RWPE1 (cell line): ENCODE measurements around the gene BSPRY.

Experiments used
- CTCF ChIA-PET: fragments of 350-600 bp; sonication (Branson Sonifier 250); formaldehyde crosslinking; extraction: SDS; loops from one replicate; lab custom pipeline; 2021; lab: Yijun Ruan, JAX
- POLR2A ChIA-PET: fragments of 400-600 bp; formaldehyde crosslinking; extraction: SDS; loops from one replicate; lab custom pipeline; 2020; ENCODE audit warnings: antibody characterized with exemption; ENCODE audit not compliant: low non-redundant PET; lab: Yijun Ruan, JAX
- DNase-seq: peaks from one replicate; pipeline ENCODE4 v3.0.0; 2012; ENCODE audit warnings: low spot score
- H3K27ac ChIP-seq: fragments of 450-650 bp; 2 replicates; pipeline ENCODE4 v1.5.1; 2017
- TF ChIP-seq, protein P1 (sequence below): fragments of 450-650 bp; conservative IDR thresholded peaks from 2 replicates; pipeline ENCODE4 v1.5.1; 2017; ENCODE audit warnings: low read depth, mild to moderate bottlenecking

Gene BSPRY

DNA sequence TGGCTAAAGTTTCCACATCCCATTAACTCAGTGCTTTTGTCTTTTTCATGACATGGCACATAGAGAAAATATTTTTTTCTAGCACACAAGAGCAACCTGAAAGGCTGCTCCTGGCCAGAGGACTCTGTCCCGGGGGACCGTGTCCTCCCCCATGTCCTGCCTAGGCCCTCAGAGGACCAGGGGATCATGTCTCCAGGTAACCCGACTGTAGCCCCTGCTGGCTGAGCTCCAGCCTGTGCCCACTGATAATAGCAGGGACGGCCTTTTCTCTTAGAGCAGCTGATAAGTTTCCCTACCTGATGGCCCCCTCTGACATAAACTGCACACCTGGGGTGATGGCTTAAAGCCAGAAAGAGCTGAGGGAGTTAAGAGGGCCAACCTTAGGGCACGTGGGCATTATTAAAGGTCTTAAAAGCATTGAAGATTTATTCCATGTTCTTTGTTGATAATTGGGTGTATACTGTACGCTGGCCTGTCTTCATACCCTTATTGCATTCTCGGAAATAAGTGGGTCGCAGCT is 21.5 kb downstream of the BSPRY start:
- POLR2A ChIA-PET: interaction anchor here (0.5 to 0.6 kb wide), 2 partner anchors 61 to 811 kb away, joined by 4 to 5 read pairs; no protein-coding TSS in a partner anchor

DNA sequence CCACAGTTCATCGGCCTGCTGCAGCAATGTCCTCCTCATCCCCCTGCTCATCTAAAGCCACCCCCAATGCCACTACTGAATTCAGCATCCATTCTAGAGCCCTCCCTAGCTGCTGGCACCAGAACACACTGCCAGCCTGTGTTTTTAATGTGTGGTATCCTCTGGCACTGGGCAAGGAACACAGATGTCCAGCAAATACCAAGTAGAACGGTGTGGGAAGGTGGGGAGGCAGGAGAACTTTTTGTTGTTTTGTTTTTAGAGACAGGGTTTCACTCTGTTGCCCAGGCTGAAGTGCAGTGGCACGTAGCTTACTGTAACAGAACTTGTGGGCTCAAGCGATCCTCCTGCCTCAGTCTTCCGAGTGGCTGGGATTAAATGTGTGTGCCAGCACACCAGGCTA is 22.7 kb downstream of the BSPRY start:
- POLR2A ChIA-PET: no interaction called here
- CTCF ChIA-PET: no interaction called here

More for the DNA sequence above, 21.5 kb downstream of the BSPRY start:
- CTCF ChIA-PET: interaction anchor here (0.6 kb wide), 1 partner anchor 11 kb away, joined by 4 read pairs; no protein-coding TSS in a partner anchor
- TF ChIP-seq, protein P1, sequence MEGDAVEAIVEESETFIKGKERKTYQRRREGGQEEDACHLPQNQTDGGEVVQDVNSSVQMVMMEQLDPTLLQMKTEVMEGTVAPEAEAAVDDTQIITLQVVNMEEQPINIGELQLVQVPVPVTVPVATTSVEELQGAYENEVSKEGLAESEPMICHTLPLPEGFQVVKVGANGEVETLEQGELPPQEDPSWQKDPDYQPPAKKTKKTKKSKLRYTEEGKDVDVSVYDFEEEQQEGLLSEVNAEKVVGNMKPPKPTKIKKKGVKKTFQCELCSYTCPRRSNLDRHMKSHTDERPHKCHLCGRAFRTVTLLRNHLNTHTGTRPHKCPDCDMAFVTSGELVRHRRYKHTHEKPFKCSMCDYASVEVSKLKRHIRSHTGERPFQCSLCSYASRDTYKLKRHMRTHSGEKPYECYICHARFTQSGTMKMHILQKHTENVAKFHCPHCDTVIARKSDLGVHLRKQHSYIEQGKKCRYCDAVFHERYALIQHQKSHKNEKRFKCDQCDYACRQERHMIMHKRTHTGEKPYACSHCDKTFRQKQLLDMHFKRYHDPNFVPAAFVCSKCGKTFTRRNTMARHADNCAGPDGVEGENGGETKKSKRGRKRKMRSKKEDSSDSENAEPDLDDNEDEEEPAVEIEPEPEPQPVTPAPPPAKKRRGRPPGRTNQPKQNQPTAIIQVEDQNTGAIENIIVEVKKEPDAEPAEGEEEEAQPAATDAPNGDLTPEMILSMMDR: no peak
- DNase-seq: no peak
- H3K27ac ChIP-seq: no peak overlapping the region

DNA sequence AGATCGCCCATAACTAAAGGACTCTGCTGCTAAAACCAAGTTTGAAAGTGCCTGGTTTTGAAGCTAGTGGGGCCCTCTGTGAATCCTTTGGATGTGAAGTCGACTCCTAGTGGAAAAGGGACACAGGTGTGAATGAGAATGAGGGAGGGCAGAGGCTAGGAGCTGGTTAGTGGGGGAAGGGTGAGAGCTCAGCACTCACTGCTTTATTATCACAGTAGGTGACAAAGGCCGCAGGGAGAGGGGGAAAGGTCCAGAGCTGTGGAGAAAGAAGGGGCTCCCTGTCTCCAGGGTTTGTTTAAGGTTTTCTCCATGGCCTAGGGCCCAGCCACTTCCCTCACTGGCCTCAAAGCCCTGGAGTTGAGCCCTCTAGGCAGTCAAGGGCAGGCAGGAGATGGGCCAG is 23.9 kb downstream of the BSPRY start:
- TF ChIP-seq, protein P1: no peak
- DNase-seq: no peak
- ChIA-PET POLR2A (interaction anchor here (0.5 kb wide), 1 partner anchor 35 kb away, joined by 9 read pairs; no protein-coding TSS in a partner anchor), CTCF (interaction anchor here (0.7 kb wide), 1 partner anchor 9 kb away, joined by 9 read pairs; no protein-coding TSS in a partner anchor)
- no peak overlapping the region for H3K27ac ChIP-seq

More for the DNA sequence above, 22.7 kb downstream of the BSPRY start:
- no peak for DNase-seq
- peak overlapping the region; percentile 21 for H3K27ac ChIP-seq
- TF ChIP-seq, protein P1: no peak

DNA sequence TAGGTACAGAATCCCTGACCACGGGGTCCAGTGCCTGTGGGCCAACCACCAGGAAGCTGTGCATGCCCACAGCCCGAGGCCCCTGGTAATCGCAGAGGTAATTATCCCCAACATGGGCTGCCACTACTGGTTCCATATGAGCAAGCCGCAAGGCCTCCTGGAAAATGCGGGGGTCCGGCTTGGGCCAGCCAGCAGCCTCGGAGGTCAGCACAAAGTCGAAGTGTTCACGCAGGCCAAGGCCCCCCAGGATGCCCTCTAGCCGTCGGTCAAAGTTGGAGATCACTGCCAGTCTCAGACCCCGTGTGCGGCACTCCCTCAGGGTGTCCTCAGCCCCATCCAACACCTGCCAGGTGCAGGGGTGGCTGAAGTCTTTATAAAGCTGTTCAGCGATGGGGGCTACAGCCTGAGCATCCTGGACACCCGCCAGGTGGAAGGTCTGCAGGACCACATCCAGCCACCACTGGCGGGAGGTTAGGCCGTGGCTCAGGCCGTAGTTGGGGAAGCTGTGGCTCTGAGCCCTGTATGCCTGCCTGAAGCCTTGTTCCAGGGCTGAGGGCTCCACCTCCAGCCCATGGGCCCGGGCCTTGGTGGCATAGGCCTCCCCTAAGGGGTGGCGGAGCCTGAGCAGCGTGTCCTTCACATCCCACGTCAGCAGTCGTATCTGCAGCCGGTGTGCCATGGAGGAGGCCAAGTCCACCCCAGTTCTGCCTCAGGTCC is 24.5 kb downstream of the BSPRY start:
- DNase-seq: no peak
- TF ChIP-seq, protein P1: no peak
- POLR2A ChIA-PET: interaction anchor here (0.5 kb wide), 1 partner anchor 35 kb away, joined by 9 read pairs; no protein-coding TSS in a partner anchor
- CTCF ChIA-PET: no interaction called here
- peak overlapping the region; percentile 2; the same call in 1 of the 2 replicates for H3K27ac ChIP-seq

DNA sequence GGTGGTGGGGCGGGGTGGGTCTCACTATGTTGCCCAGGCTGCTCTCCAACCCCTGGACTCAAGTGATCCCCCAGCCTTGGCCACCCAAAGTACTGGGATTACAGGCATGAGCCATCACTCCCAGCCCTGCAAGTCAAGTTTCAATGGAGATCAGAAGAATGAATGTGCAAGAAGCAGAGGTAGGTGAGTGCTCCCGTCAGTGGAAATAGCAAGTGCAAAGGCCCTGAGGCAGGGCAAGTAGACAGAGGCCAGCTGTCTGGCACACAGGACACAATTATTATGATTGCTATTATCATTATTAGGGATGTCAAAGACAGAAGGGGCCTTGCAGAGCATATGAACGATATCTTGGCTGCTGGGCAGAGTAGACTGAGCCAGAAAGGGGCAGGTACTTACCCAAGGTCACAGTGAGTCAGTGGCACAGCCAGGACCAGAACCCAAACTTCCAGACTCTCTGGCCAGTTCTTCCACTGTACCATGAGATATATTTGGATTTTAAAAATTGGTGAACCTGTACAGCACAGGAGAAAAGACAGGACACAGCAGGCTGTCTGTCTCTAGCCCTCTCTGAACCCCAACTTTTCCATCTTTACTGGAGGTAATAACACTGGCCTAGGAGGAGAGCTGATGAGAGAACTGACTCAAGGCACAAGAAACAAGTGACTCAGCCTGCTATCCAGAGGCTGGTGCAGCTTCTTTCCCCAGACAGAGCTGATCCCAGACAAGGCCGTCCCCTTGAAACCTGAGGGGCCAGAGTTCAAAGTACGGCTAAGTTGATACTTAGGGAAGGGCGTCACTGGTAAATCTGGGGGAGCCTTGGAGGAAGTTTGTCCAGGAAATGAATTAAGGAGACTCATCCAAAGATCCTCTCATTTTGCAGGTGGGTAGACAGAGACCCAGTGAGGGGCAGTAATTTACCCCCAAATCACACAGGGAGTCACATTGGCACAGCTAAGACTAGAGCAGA is 26.0 kb downstream of the BSPRY start:
- TF ChIP-seq, protein P1: no peak
- POLR2A ChIA-PET: interaction anchor here (2.0 kb wide), 1 partner anchor 35 kb away, joined by 20 read pairs; the partner anchor contains the start of gene POLE3
- CTCF ChIA-PET: interaction anchor here (0.6 to 0.7 kb wide), 3 partner anchors 30 to 99 kb away, joined by 3 to 5 read pairs (median 3); no protein-coding TSS in a partner anchor
- H3K27ac ChIP-seq: peak overlapping the region; percentile 81; the same call in 1 of the 2 replicates
- no peak for DNase-seq
